ENCODE data around the gene PRR19.

The PRR19 gene

DNA sequence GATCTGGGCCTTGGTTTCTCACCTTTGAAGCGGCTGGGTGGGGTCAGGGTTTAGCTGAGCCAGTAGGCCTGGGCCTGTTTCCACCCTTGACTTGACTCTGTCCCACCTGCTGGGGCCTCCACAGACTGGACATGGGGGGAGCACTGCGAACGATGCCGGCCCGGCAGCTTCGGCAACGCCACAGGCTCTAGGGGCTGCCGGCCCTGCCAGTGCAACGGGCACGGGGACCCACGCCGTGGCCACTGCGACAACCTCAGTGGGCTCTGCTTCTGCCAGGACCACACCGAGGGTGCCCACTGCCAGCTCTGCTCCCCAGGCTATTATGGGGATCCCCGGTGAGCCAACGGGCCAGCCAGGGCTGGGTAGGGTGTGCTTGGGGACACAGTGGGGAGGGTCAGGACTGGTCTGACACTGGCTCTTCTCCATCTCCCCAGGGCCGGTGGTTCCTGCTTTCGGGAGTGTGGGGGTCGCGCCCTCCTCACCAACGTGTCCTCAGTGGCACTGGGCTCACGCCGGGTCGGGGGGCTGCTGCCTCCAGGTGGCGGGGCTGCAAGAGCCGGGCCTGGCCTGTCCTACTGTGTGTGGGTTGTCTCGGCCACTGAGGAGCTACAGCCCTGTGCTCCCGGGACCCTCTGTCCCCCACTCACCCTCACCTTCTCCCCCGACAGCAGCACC, 51.5 kb downstream of the PRR19 start:
- DNase-seq = no peak

GRCh38 chr19:42355896-42356295, 54.0 kb downstream of the PRR19 start:
- DNase-seq = no peak

DNA sequence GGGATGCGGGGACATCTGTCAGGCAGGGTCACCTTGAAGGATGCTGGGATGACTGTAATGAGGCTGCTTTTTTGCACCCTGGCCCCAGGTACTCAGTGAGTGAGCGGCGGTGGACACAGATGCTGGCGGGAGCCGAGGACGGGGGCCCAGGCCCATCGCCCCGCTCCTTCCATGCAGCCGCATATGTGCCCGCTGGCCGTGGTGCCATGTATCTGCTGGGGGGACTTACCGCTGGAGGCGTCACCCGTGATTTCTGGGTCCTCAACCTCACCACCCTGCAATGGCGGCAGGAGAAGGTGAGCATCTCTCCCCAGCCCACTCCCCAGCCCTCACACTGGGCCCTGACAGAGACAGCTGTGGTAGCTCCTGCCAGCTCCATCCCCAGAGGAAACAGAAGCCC, 54.8 kb downstream of the PRR19 start:
- no peak for DNase-seq

GRCh38 chr19:42357290-42357689, 55.4 kb downstream of the PRR19 start:
- DNase-seq = no peak

All from GF-D8 (cell line).